Kidney tubule cell (primary cell): Measurements from ENCODE around the gene UBE2D1.
"Not testable (repeated sequence)": the region's sequence is repeated elsewhere in the genome, so short reads cannot be mapped to it uniquely, and the experiment has no call there.

Experiments used
- DNase-seq: peaks from one replicate; pipeline ENCODE4 v3.0.0-alpha.2; 2018; ENCODE audit warnings: low spot score

The UBE2D1 gene

DNA sequence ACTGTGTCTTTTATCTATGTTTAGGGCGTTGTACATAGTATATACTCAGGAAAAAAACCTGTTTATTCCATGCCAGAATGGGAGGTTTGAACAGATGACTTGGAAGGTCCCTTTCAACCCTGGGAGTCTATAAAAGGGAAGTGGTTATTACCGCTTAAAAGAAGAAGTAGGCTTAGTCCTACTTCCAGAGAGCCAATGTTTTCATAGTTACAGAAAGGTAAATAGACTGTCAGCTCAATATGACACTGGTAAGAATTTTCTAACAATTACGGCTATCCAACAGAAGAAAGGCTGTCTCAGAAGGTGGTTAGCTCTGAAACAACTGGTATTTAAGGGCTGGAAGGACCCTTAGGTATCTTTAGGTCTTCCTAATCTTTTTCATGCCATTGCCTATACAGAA is 49.3 kb downstream of the UBE2D1 start:
- DNase-seq: peak; percentile 2

DNA sequence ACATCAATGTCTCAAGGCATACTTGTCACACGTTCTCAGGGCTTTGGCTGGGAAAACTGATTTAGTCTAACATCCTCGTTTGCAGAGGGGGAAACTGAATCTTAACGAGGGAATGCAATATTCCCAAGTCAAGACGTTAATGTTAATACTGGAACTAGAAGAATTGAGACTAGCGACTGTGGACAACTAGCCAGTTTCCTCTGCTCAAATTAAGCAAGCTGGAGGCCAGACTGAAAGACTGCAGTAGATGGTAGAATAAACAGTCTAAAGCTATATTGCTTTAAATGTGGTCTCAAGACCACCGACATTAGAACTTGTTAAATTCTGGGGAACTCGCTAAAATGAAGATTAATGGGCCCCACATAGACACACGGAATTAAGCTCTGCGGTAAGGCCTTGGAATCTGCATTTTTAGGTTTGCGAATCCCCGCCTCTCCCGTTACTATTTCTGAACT is 49.8 kb downstream of the UBE2D1 start:
- DNase-seq: no peak

DNA sequence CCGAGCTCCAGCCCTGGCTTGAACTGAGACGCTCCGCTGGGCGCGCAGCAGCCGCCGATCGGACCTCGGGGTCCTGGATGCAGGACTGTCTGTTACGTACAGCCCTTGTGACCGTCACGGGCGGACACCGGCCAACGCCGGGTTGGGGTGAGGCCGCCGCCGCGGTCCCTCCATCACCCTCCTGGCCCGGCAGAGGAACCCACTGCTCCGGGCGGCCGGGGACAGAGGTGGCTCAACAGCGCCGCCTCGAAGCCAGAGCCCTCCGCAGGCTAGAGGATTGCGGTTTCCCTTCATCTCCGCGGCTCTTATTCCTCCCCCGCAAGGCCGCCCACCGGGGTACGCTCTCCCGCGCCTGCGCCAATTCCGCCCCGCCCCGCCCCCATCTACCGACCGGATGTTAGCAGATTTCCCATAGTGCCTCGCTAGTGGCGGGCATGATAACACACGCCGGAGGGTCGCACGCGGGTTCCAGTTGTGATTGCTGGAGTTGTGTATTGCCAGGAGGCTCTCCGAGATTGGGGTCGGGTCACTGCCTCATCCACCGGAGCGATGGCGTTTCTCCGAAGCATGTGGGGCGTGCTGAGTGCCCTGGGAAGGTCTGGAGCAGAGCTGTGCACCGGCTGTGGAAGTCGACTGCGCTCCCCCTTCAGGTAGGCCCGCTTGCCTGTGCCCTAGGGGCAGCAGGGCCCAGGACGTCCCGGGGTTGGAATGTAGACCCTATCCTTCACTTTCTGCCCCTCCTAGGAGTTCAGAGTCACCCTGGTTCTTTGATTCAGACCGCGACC is 50.4 kb downstream of the UBE2D1 start, which contains the start of gene TFAM:
Gene TFAM, plus strand, starts transcription at position 412 of the 785 bp plus-strand sequence. Its CDS starts 138 bp downstream, at position 550.
- DNase-seq: peak; percentile 93

GRCh38 chr10:58385784-58386112 is 50.9 kb downstream of the UBE2D1 start:
- peak; percentile 45 for DNase-seq

GRCh38 chr10:58389024-58389423 is 54.2 kb downstream of the UBE2D1 start:
- no peak for DNase-seq

GRCh38 chr10:58393317-58393716 is 58.5 kb downstream of the UBE2D1 start:
- DNase-seq: no peak

- DNase-seq: no peak
Observed at GRCh38 chr10:58394471-58394870, 59.7 kb downstream of the UBE2D1 start.

DNA sequence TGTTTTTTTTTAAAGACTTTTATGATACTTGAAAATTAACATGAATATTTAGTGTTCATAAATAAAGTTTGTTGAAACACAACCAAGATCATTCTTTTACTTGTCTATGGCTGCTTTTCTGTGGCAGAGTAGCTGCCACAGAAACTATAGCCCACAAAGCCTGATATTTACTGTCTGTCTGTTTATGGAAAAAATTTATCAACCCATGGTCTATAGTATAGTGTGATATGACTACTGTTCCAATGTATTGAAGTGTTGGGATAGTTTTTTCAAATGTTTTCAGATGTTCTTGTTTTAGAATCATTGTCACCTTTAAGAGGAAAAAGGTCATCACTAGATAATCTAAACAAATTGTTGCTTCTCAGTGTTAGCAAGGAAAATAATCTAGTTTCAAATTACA is 61.3 kb downstream of the UBE2D1 start:
- DNase-seq: no peak

- no peak for DNase-seq
Observed at GRCh38 chr10:58397830-58398229, 63.0 kb downstream of the UBE2D1 start.

- DNase-seq: peak; percentile 62
Observed at GRCh38 chr10:58399410-58399809, 64.6 kb downstream of the UBE2D1 start.

DNA sequence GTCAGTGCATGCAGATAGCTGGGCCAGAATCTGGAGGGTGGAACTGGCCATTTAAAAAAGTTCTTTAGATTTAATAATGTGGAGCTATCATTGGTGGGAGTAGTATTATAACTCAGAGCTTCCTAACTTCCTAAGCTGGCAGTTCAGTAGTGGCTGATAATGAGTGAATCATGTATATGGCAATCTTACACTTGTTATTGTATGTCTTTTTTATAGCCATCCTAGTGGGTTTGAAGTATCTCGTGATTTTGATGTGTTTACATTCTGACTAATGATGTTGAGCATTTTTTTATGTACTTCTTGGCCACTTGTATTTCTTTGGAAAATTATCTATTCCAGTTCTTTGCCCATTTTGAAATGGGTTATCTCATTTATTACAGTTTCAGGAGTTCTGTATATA is 65.8 kb downstream of the UBE2D1 start:
- no peak for DNase-seq

GRCh38 chr10:58404001-58404400 is 69.2 kb downstream of the UBE2D1 start:
- DNase-seq: no peak

DNA sequence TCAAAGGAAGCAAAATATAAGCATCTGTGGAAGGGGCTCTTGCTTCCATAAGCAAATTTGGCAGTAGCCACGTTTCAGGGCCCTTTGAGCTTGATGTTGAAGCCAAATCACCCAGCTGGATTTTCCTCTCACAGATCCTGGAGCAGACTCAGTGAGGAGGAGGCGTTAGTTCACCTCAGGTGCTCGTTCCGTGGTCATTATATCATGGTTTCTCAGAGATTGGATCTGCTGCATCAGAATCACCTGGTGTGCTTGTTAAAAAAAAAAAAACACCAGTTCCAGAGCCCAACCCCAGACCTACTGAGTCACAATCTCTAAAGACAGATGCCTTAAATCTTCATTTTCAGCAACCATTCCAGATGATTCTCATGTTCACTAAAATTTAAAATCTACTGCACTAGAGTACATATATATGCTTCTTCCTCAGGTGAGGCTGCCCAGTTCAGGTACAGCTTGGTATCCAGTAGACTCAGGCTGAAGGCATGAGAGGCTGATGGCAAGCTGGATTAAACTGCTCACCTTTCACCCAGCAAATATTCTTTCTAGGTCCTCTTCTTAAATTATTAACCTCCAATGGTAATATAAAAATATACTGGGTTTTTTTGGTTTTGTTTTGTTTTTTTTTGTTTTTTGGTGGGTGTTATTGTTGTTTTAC is 75.3 kb downstream of the UBE2D1 start:
- no peak for DNase-seq

- DNase-seq: peak; percentile 90
Observed at GRCh38 chr10:58412502-58412961, 77.7 kb downstream of the UBE2D1 start.

GRCh38 chr10:58414270-58415041 is 79.7 kb downstream of the UBE2D1 start:
- DNase-seq: peak; percentile 95

DNA sequence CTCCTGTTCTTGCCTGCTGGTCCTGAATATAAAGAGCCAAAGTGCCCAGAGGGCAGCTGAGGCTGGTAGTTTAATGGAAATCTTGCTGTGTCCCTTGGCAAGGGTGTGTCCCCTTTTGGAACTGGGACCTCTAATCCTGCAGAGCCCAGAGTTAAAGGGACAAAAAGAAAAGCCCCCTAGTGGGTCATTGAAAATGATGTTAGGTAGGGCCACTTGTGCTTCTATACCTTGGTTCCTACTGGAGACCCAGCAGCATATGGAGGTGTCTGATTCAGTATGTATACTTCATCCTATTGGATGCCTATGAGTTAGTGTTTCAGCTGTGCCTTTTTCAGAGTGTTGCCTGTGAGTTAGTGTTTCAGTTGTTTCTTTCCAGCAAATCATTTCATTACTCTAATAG is 81.0 kb downstream of the UBE2D1 start:
- no peak for DNase-seq

DNA sequence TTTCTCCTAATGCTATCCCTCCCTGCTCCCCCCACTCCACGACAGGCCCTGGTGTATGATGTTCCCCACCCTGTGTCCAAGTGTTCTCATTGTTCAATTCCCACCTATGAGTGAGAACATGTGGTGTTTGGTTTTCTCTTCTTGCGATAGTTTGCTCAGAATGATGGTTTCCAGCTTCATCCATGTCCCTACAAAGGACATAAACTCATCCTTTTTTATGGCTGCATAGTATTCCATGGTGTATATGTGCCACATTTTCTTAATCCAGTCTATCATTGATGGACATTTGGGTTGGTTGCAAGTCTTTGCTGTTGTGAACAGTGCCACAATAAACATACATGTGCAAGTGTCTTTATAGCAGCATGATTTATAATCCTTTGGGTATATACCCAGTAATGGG is 83.1 kb downstream of the UBE2D1 start:
- not testable (repeated sequence) for DNase-seq
